CD14-positive monocyte (primary cell): ENCODE data around the gene TBCD. TPM values are rescaled to one million over a fixed set of nuclear protein-coding genes. Genes with fewer than 3 reads are reported as not detected.

Source experiments
- DNase-seq, 3 donors: peaks; one replicate each; pipeline ENCODE4 v3.0.0-alpha.2; 2011 to 2022
- H2AFZ ChIP-seq: 2 replicates; pipeline ENCODE4 v1.6.0; 2012; ENCODE audit warnings: mild to moderate bottlenecking, low read depth, low read length, inconsistent platforms; ENCODE audit not compliant: insufficient read depth, poor library complexity, severe bottlenecking
- H3K27ac ChIP-seq, 2 donors: 1 replicate in 1 of 2; 2 replicates in 1 of 2; pipeline ENCODE4 v1.5.1; 2012 to 2013; ENCODE audit warnings: low read length in 2 of 2, control low read depth in 1 of 2, inconsistent platforms in 1 of 2, low read depth in 1 of 2, mild to moderate bottlenecking in 1 of 2
- H3K27me3 ChIP-seq, 2 donors: one replicate each; pipeline versions ENCODE4 v1.6.0 to v1.6.1; 2011 to 2013; ENCODE audit warnings: low read length in 2 of 2; ENCODE audit not compliant: control insufficient read depth in 2 of 2, insufficient read depth in 2 of 2
- H3K36me3 ChIP-seq, 2 donors: replicated peaks in 1 of 2; 1 replicate in 1 of 2; 2 replicates in 1 of 2; pipeline versions ENCODE4 v1.5.1 to v1.6.1; 2012 to 2013; ENCODE audit warnings: low read length in 2 of 2, control low read depth in 1 of 2, inconsistent platforms in 1 of 2, mild to moderate bottlenecking in 1 of 2; ENCODE audit not compliant: insufficient read depth in 2 of 2, control insufficient read depth in 1 of 2
- H3K4me1 ChIP-seq, 2 donors: 1 replicate in 1 of 2; 2 replicates in 1 of 2; pipeline versions ENCODE4 v1.5.1 to v1.6.1; 2012 to 2013; ENCODE audit warnings: low read length in 2 of 2, control low read depth in 1 of 2, inconsistent platforms in 1 of 2, mild to moderate bottlenecking in 1 of 2, moderate library complexity in 1 of 2; ENCODE audit not compliant: insufficient read depth in 2 of 2, control insufficient read depth in 1 of 2
- H3K4me2 ChIP-seq: replicated peaks from 2 replicates; pipeline ENCODE3; 2012; ENCODE audit warnings: low read length, moderate library complexity, mild to moderate bottlenecking; ENCODE audit not compliant: poor library complexity, severe bottlenecking; ENCODE audit errors: extremely low read depth
- H3K4me3 ChIP-seq, 3 experiments: fragments of 200-600 bp in 1 of 3; sonication (generic) in 1 of 3; replicated peaks in 1 of 3; 1 replicate in 2 of 3; 2 replicates in 1 of 3; pipeline ENCODE4 v1.5.1; 2011 to 2013; ENCODE audit warnings: low read length in 3 of 3, mild to moderate bottlenecking in 3 of 3, control low read depth in 2 of 3, low read depth in 2 of 3, inconsistent platforms in 1 of 3, moderate library complexity in 1 of 3
- H3K79me2 ChIP-seq: 2 replicates; pipeline ENCODE4 v1.6.0; 2012; ENCODE audit warnings: mild to moderate bottlenecking, control low read depth, inconsistent platforms, low read length, moderate library complexity; ENCODE audit not compliant: insufficient read depth
- H3K9ac ChIP-seq: 2 replicates; pipeline ENCODE4 v1.6.0; 2017; ENCODE audit warnings: low read length, mild to moderate bottlenecking; ENCODE audit not compliant: insufficient read depth, poor library complexity, severe bottlenecking
- H3K9me3 ChIP-seq, 2 donors: replicated peaks in 1 of 2; 1 replicate in 1 of 2; 2 replicates in 1 of 2; pipeline versions ENCODE4 v1.5.1 to v1.6.1; 2012 to 2013; ENCODE audit warnings: low read length in 2 of 2, control low read depth in 1 of 2; ENCODE audit not compliant: control insufficient read depth in 1 of 2, insufficient read depth in 1 of 2
- H4K20me1 ChIP-seq: 2 replicates; pipeline ENCODE4 v1.6.0; 2012; ENCODE audit warnings: mild to moderate bottlenecking, low read length, control low read depth, moderate library complexity; ENCODE audit not compliant: insufficient read depth
- H3K27ac Mint-ChIP-seq, 7 donors: one replicate each; pipeline ENCODE4 v1.8.0; 2020; ENCODE audit warnings: mild to moderate bottlenecking in 7 of 7, mixed read lengths in 7 of 7, moderate library complexity in 6 of 7, inconsistent platforms in 2 of 7
- H3K27me3 Mint-ChIP-seq, 3 donors: one replicate each; pipeline ENCODE4 v1.8.0; 2021 to 2022; ENCODE audit warnings: low read depth in 3 of 3, mild to moderate bottlenecking in 3 of 3, mixed read lengths in 3 of 3, moderate library complexity in 3 of 3, inconsistent platforms in 1 of 3
- H3K36me3 Mint-ChIP-seq, 2 donors: one replicate each; pipeline ENCODE4 v1.8.0; 2020; ENCODE audit warnings: mixed read lengths in 2 of 2, inconsistent platforms in 1 of 2, mild to moderate bottlenecking in 1 of 2
- H3K4me1 Mint-ChIP-seq: one replicate; pipeline ENCODE4 v1.8.0; 2020; ENCODE audit warnings: mild to moderate bottlenecking, mixed read lengths
- H3K4me3 Mint-ChIP-seq, 2 donors: one replicate each; pipeline ENCODE4 v1.8.0; 2020; ENCODE audit warnings: mild to moderate bottlenecking in 2 of 2, mixed read lengths in 2 of 2, moderate library complexity in 1 of 2
- H3K9me3 Mint-ChIP-seq, 7 donors: one replicate each; pipeline ENCODE4 v1.8.0; 2020 to 2022; ENCODE audit warnings: mixed read lengths in 7 of 7, mild to moderate bottlenecking in 6 of 7, moderate library complexity in 6 of 7, inconsistent platforms in 2 of 7
- WGBS: methylation state at CpG from one replicate; pipeline ENCODE4 v1.1.5; 2013; ENCODE audit warnings: missing lambda C conversion rate; ENCODE audit not compliant: insufficient coverage; 5-methylcytosine and 5-hydroxymethylcytosine counted together
- intact Hi-C, 2 donors: fragments of 100-400 bp; cut with micrococcal nuclease; formaldehyde crosslinking; loops; one replicate each; pipeline versions ENCODE4 v1.15.0 to v1.15.1; 2023
- polyA plus RNA-seq, 3 donors: library from polyadenylated mRNA; depleted of rRNA in 1 of 3; unstranded in 2 of 3; stranded (reverse) in 1 of 3; fragments of 300-500 nt in 2 of 3; fragments of >200 nt in 1 of 3; fragmentation: Illumina TruSeq in 2 of 3; gene quantifications; 1 replicate in 2 of 3; 2 replicates in 1 of 3; pipeline ENCODE4 v1.2.3, GENCODE V29; 2012 to 2021
- TF ChIP-seq, protein P1 (sequence below): fragments of 200-600 bp; IDR thresholded peaks from one replicate; pipeline ENCODE4 v1.8.0; 2022; ENCODE audit warnings: antibody characterized with exemption, mild to moderate bottlenecking

Gene TBCD
- polyA plus RNA-seq, 3 donors, result 54.7 to 74.0 (median 66.6) TPM

DNA sequence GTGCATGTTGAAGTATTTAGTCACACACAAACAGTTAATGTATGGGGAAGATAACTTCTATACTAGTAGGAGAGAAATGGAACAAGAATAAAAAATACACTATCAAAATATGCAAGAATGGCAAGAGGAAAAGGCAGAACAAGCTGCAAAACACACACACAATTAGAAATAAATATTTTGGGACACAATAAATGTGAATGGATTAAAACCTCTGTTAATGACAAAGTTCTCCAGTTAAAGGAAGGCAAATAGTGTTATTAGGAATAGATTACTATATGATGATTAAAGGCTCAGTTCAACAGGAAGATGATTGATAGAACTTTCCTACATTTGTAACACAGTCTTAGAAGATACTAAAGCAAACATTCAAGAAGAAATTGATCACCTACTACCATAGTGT, 194.2 kb downstream of the TBCD start:
- Histone ChIP-seq H3K79me2 (no peaks in the 10 kb centered on the region), H3K27ac (no peak overlapping the region), H3K9ac (no peak overlapping the region), H3K4me1 (no peaks in the 10 kb centered on the region), H3K9me3 (peaks cover 24 to 31% of the 10 kb centered on the region in 2 donors), H3K36me3 (peaks cover 43 to 95% of the 10 kb centered on the region in 2 donors), H3K27me3 (no peaks in the 10 kb centered on the region), H3K4me2 (no peak overlapping the region), H2AFZ (no peak overlapping the region), H4K20me1 (no peaks in the 10 kb centered on the region), H3K4me3 (no peak overlapping the region)
- Mint-ChIP-seq H3K27ac (no peak overlapping the region), H3K36me3 (peaks cover 79 to 89% of the 10 kb centered on the region in 2 donors), H3K27me3 (peaks cover 0 to 3% (median 0%) of the 10 kb centered on the region in 3 donors), H3K4me1 (no peaks in the 10 kb centered on the region), H3K4me3 (no peak overlapping the region), H3K9me3 (peaks cover 16 to 38% (median 26%) of the 10 kb centered on the region in 7 donors)
- TF ChIP-seq, protein P1, sequence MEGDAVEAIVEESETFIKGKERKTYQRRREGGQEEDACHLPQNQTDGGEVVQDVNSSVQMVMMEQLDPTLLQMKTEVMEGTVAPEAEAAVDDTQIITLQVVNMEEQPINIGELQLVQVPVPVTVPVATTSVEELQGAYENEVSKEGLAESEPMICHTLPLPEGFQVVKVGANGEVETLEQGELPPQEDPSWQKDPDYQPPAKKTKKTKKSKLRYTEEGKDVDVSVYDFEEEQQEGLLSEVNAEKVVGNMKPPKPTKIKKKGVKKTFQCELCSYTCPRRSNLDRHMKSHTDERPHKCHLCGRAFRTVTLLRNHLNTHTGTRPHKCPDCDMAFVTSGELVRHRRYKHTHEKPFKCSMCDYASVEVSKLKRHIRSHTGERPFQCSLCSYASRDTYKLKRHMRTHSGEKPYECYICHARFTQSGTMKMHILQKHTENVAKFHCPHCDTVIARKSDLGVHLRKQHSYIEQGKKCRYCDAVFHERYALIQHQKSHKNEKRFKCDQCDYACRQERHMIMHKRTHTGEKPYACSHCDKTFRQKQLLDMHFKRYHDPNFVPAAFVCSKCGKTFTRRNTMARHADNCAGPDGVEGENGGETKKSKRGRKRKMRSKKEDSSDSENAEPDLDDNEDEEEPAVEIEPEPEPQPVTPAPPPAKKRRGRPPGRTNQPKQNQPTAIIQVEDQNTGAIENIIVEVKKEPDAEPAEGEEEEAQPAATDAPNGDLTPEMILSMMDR, result no peak
- DNase-seq, result no peak
- intact Hi-C loops, result no loop called here

DNA sequence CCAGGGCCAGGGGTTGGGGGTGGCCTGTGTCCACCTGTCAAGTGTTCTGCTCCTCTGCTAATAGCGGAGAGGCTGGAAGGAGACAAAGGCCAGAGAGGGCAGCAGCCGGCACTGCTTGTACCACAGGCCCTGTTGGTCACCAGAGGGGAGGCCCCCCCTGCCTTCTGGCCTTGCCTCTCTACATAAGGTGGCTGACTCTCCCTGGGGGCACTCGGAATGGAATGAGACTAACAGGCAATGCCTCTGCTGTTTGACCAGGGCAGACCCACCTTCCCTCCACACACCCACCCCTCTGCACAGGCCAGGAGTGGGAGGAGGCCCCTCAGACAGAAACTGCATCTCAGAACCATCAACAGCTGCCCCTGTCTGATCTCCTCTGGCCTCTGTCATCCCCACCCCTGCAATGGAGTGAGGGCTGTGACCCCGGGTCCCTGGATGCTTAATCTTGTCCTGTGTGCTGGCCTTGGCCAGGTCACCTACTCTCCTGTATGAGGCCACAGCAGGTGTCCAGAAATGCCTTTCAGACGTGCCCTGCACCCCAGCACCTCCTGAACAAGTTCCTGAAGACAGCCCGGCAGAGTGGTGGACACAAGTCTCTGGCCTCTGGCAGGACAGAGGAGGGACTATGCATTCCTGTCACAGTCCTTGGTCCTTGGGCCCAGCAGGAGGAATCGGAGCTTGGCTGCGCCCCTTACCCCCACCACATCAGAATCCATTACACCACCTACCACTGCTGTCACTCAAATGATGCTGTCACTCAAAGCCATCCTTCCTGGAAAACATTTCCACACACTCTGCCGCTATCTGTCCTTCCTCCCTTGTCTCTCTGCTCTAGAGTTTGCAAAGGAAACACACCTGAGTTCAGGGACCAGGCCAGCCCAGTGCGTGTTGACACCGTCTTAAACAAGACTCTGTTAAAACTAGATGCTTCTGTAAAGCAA, 195.5 kb downstream of the TBCD start:
- H3K9me3 ChIP-seq, result peaks cover 24 to 31% of the 10 kb centered on the region in 2 donors
- H3K36me3 Mint-ChIP-seq, result peaks cover 75 to 88% of the 10 kb centered on the region in 2 donors

More for the DNA sequence above, 195.5 kb downstream of the TBCD start:
- 90% methylated on average over 10 of the region's 11 CpGs for WGBS
- H3K27ac Mint-ChIP-seq, result peak overlapping the region in 2 of 7 donors; percentile 22 to 72
- no peaks in the 10 kb centered on the region for H3K4me1 ChIP-seq
- H3K4me2 ChIP-seq, result no peak overlapping the region
- H3K9ac ChIP-seq, result no peak overlapping the region
- TF ChIP-seq, protein P1, result no peak
- no peak overlapping the region for H2AFZ ChIP-seq
- no peaks in the 10 kb centered on the region for H3K27me3 ChIP-seq
- H3K79me2 ChIP-seq, result no peaks in the 10 kb centered on the region
- peaks cover 0 to 3% (median 0%) of the 10 kb centered on the region in 3 donors for H3K27me3 Mint-ChIP-seq
- intact Hi-C loops, result no loop called here
- no peak overlapping the region for H3K4me3 ChIP-seq
- DNase-seq, result no peak
- H3K27ac ChIP-seq, result no peak overlapping the region
- peaks cover 19 to 40% (median 29%) of the 10 kb centered on the region in 7 donors for H3K9me3 Mint-ChIP-seq
- H3K36me3 ChIP-seq, result peaks cover 30 to 90% of the 10 kb centered on the region in 2 donors
- H4K20me1 ChIP-seq, result no peaks in the 10 kb centered on the region
- no peak overlapping the region for H3K4me3 Mint-ChIP-seq
- no peaks in the 10 kb centered on the region for H3K4me1 Mint-ChIP-seq
